HG03575 (cell line): ENCODE results near the gene EPYC.
A peak's percentile ranks its signal among the peaks of the same experiment; 100 is the strongest.
"Not testable (repeated sequence)": the region's sequence is repeated elsewhere in the genome, so short reads cannot be mapped to it uniquely, and the experiment has no call there.

ENCODE experiments used
- ATAC-seq: cut with Tn5 transposase; IDR thresholded peaks from one replicate; pipeline ENCODE4 v1.9.1; 2021; ENCODE audit not compliant: unreplicated experiment, insufficient number of reproducible peaks, low FRiP score; ENCODE audit errors: extremely low read depth

Gene EPYC

DNA sequence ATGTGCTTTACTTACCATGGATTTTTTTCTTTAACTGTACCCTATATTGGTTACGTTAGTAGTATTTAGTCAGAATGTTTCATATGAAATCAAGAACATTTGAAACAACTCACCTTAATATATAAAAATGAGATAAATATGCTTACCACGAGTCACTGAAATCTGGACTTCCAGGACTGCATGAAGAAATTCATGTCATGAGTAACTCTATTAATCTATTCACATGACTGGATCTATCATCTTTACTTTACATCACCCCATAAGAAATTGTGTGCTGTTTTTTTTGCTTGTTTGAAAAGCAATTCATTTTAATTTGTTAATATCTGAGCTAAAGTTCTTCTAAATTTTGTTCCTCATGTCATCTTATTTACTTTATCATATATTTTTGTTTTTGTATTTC is 5.2 kb downstream of the EPYC start:
- ATAC-seq = no peak

DNA sequence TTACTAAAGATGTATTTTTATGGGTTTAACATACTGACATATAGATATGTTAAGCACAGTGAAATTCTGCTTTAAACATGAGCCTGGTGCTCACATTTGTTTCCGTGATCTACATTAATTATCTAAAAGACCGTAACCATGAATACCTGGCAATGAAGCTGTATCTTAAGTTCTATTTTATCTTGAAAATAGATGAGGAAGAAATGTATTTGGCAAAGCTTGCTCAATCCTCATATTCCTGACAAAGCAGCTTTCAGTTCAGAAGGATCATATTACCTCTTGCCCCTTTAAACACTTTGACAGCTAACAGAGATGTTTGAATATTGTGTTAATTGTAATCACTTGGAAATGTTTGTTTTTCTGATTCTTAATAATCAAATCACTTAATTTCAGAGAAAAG is 9.8 kb downstream of the EPYC start:
- no peak for ATAC-seq

DNA sequence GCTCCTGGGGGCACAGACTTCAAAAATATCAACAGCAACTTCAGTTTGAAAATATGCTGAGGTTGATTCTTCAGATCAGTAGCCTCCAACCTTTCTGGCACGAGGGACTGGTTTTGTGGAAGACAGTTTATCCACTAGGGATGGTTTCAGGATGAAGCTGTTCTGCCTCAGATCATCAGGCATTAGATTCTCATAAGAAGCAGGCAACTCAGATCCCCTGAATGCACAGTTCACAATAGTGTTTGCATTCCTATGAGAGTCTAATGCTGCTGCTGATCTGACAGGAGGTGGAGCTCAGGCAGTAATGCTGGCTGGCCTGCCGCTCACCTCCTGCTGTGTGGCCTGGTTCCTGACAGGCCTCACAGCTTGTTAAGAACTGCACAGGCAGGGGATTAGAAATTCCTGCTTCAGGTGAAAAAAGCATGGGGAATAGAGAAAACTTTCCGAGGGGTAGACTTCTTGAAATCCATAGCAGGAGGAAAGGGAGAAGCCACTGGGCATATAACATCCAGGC is 12.8 kb downstream of the EPYC start:
- ATAC-seq = no peak

DNA sequence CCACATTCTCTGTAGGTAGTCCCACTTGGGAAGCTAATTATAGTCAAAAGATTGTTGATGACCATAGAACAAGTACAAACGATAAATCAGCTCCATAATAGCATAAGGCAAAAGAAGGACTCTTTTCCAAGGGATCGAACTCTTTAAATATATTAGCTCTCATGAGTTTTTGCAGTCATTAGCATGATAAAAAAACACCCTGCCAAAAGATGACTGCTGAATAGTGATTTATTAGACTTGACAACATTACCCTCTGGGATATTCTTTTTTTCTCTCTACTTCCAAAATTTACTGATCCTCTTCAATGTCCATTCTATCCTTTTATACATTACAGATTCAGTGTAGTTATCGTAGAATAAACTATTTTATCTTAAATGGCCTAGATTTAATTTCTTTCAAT is 14.2 kb downstream of the EPYC start:
- no peak for ATAC-seq

DNA sequence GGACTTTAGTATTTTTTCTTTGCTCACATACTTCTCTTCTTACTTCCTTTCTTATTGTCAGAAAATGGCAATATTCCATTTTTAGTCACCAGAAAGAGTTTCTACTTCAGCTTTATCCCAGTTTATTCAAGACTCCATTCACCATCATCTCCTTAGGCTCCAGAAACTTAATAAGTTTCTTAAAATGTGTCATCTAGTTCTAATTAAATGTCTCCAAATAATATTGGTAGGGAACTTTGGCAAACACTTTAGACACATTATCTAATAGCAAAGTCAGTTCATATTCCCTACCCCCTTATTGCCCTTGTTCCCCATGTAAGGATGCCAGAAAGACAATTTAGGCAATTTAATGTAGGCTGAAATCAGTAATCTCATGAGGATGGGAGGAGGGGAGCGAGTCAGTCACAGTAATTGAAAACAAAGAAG is 15.1 kb downstream of the EPYC start:
- ATAC-seq = no peak

DNA sequence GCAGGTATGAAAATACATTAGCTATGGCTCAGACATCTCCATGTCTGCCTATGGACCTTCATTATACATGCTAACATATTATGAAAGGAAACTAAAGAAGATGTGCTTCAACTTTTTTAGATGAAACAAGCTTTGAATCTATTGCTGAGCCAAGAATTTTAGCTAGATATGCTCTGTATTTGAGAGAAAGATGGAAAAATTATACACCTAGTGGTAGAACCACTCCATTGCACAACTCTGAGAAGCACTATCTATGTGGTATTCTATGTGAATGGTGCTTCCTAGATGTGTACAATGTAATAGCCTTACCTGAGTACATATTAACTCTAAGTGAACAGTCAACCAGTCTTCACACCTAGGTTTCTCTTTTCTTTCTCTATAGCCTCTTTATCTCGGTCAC is 17.3 kb downstream of the EPYC start:
- ATAC-seq = no peak

DNA sequence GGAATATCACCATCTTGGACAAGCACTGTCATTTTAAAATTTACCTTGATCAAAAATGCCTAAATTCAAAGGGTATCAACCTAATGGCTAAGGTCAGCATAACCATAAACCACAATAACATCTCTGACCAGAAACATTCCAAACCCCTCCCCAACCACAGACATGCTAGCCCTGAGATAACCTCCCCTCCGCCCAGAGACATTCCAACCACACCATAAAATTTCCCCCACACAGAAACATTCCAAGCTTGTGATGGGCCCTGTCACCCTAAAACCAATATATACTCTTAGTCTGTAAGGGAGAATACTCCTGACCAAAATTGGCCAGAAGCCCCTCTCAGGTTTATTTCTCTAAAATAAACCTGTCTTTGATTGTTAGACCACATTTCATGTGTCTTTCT is 17.7 kb downstream of the EPYC start:
- ATAC-seq = no peak

DNA sequence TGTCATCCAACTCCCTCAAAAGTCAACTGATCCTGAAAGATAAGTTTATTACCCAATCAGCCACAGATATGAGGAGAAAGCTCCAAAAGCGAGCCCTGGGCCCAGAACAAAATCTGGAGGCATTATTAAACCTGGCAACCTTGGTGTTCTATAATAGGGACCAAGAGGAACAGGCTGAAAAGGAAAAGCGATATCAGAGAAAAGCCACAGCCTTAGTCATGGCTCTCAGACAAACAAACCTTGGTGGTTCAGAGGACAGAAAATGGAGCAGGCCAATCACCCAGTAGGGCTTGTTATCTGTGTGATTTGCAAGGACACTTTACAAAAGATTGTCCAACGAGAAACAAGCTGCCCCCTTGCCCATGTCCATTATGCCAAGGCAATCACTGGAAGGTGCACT is 19.4 kb downstream of the EPYC start:
- ATAC-seq = not testable (repeated sequence)

DNA sequence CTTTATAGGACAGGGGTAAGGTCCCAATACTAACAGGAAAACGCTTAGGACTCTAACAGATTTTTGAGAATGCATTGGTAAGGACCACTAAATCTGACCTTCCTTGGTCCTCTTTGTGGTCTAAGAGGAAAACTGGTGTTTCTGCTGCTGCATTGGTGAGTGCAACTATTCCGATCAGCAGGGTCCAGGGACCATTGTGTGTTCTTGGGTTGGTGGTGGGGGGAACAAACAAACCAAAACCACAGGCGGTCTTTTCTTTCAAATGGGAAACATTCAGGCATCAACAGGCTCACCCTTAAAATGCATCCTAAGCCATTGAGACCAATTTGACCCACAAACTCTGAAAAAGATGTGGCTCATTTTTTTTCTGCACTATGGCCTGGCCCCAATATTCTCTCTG is 20.7 kb downstream of the EPYC start:
- no peak for ATAC-seq

DNA sequence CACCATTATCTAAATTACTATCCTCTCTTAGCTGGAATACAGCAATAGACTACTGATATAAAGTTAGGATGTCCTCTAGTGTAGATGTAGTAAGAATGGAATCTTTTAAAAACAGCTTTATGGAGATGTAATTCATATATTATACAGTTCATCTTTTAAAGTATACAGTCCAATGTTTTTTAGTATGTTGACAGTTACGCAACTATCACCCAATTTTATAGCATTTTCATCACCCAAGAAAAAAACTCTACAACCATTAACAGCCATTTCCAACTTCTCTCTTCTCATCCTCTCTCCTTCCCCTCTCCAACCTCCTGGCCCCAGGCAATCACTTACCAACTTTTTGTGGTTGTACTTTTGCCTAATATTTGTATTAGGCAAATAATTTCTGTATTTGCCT is 22.6 kb downstream of the EPYC start:
- no peak for ATAC-seq

DNA sequence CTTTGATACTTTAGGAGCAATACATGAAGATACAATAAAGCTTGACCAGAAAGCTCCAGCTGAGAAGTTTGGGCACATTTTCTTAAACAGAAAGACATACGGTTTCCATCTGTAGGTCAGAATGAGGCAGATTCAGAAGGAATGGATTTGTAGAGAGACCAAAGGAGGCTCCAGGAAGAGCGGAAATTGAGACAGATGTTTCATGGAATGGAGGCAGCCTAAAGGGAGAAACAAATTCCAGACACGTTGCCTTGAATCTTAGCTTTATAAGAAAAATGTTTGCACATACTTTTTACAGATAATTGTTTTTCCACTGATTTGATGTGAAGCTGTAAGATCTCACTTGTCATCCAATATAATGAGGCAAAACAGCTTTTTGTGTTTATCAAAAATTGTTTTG is 24.8 kb downstream of the EPYC start:
- no peak for ATAC-seq

DNA sequence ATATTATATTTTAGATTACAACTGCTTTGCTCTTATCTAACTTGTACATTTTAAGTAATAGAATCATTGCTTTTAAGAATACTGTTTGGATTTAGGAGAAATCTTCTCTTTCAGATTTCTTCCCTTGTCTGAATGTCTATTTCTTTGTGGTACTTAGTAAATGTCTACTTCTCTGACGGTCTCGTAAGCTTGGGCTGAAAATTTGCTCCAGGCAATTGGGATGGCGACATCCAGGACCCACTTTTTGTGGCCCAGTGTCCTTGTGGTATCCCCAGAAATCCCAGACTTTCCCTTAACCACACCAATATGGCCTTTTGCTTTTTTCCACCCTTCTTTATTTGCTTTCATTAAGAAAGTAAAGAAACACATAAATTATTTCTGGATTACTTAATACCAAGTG is 25.8 kb downstream of the EPYC start:
- no peak for ATAC-seq

DNA sequence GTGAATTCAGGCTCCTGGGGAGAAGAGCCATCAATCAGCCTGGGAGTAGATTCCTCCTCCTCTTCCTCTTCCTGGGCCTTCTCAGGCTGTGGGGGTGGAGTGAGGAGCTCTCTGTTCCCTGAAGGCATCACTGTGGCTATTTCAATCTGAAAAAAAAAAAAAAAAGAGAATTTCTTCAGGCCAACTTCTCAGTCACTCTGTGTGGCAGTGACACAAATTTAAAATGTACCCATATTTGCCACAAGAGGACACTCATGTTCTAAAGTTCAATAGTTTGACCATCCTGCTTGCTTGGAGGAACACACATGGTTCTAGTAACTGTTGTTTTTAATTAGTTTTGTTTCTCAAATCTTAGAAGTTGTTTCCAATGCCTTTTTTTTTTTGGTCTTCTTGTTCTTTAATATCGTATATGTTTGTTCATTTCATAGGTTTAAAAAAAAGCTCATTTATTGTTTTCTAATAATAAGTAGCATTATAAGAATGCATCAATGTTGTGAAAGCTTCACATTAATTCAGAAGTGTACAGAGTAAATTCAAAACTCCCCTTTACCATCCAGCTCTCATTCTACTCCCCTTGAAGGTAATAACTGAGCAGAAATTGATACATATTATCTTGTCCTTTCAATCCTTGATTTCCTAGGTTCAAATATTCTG is 26.5 kb downstream of the EPYC start:
- ATAC-seq = peak; percentile 84

DNA sequence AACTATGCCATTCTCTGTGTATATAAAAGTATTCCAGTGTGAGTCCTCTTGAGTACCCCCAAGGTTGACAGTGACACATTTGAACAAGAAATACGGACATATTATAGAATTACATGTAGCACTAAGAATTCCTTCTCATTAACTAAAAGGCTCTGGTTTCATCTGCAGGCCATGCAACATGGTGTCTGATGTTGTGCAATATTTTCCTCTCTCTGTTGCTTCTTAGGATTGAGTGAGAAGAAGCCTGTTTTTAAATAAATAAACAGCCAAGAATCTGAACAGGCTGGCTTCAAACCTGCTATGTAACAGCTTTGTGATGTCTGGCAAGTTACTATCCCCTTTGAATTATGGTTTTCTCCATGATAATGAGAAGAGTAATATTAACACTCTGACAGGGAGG is 27.5 kb downstream of the EPYC start:
- no peak for ATAC-seq

DNA sequence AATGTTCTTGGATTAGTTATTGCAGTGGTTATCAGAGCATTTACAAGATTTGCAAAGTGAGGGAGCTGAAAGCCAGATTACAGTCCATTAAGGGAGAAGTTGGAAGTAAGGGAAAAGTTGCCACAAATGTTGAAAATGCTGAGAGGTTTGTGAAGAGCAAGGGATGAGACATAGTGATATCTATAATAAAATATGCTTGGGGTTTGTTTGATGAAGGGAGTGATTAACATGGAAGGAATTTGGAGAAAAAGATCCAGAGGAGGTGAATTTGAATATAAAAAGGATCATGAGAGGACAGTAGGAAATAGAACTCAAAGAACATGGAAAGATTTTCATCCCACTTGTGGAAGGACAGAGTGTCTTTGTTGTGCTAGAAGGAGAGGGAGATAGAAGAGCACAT is 30.5 kb downstream of the EPYC start:
- no peak for ATAC-seq

DNA sequence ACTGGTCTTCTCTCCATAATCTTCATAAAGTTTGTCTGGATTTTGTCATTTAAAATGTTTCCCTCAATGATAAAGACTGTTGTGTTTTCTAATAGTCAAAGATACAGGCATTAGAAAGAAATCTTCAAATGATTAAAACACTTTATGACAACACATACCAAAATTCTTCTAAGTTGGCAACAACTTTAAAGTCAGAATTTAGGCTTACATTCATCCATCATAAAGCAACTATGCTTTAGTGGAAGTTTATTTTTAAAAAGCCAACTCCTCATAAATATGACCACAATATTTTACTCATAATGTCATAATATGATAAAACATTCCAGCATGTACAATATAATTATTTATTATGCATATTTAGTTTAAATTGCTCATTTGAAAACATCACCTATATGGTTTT is 32.5 kb downstream of the EPYC start:
- ATAC-seq = no peak

DNA sequence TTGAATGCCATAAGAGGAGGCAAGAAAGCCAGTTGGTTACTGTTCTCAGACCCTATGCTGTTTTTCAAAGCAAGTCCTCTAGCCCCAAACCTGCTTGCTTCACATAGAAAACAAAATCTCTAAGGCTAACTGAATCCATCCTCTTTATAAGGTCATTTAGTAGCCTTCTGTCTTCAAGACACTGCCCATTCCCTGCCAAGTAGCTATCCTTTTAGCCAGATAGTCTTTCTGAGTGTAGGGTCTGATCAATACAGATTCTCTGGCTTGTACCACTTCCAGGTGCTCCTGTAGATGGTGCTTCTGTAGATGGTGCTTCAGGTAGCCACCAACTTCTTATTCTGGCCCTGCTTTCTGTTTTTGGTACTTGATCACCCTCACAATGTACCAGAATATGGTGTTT is 33.9 kb downstream of the EPYC start:
- ATAC-seq = no peak

DNA sequence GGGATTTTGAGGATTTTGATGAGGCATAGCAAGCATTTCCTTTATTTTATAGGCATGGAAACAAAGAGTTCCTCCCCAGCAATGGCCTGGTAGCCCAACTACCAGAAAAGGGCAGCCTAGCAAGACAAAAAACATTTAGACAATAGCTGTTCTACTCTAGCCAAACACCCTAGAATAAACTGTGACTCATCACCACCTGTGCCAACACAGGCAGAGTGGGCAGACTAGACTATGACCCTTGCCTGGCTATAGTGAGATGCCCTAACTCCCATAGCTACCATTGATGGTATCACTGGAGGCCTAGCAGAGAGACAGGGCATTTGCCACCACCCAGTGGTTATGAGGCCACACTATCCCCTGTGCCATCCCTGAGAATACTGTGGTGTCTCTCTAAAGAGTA is 34.3 kb downstream of the EPYC start:
- no peak for ATAC-seq

DNA sequence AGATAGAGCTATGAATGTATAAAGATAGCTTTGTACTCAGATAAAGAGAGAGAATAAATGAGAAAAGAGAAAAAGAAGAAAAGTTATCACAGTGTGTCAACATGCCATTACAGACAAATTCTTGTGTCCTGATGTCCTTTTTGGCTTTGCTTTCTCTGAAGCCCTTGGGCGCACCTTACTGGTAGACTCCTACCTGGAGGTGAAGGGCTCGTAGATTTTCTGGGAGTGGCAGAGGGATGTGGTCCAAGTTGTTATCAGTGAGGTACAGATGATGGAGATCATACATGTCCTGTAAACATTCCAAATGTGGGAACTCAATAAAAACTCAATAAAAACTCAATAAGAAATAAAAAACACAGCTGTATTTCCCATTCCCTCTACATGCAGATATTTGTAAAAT is 34.9 kb downstream of the EPYC start:
- ATAC-seq = no peak

DNA sequence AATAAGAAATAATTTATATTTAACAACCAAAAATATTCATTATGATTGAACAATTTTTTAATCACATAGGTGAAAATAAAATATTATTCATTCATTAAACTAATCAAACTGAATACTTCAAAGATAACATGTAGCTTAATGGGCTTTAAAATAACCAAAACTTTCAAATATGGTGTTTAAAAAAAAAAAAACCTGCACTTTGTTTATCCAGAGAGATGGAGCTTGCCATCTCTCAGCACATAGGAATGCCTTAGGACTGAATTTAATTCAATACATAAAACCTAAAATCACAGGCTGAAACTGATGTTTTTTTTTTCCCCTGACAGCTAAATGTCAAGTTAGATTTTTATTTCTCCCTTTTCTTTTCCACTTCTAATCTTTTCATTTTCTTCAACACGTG is 35.4 kb downstream of the EPYC start:
- no peak for ATAC-seq

DNA sequence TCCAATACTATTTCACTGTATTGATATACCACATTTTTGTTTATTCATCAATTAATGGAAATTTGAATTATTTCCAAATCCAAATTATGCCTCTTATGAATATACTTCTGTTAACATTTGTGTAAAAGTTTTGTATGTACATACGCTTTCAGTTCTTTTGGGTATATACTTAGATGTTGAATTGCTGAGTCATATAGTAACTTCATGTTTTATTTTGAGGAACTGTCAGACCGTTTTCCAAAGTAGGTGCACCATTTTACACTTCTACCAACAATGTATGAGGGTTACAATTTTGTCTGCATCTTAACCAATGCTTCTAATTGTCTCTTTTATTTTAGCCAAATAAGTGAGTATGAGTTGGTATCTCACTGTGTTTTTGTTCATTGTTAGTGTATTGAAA is 39.6 kb downstream of the EPYC start:
- peak; percentile 58 for ATAC-seq
